HEK293 (cell line): ENCODE measurements around the gene PIK3IP1.

Experiments used
- CTCF ChIA-PET: fragments of 350-600 bp; formaldehyde crosslinking; extraction: SDS; loops from one replicate; lab custom pipeline; 2021; ENCODE audit warnings: antibody characterized with exemption; lab: Yijun Ruan, JAX
- POLR2A ChIA-PET: fragments of 300-600 bp; formaldehyde crosslinking; extraction: SDS; loops from one replicate; lab custom pipeline; 2020; ENCODE audit warnings: antibody characterized with exemption, inconsistent platforms; lab: Yijun Ruan, JAX
- H3K27ac ChIP-seq: fragments of 200-500 bp; sonication (Bioruptor generic); 2 replicates; pipeline ENCODE4 v1.5.1; 2014; ENCODE audit warnings: low read depth, low read length, control low read depth, inconsistent platforms; ENCODE audit errors: extremely low read depth
- H3K36me3 ChIP-seq, 2 experiments: fragments of 200-500 bp in 1 of 2; sonication (Bioruptor generic) in 1 of 2; 1 replicate in 1 of 2; 2 replicates in 1 of 2; pipeline ENCODE4 v1.5.1; 2014 to 2017; ENCODE audit warnings: inconsistent platforms in 2 of 2, low read length in 2 of 2; ENCODE audit not compliant: control insufficient read depth in 2 of 2, insufficient read depth in 1 of 2
- H3K4me1 ChIP-seq: fragments of 200-500 bp; sonication (Bioruptor generic); 2 replicates; pipeline ENCODE4 v1.5.1; 2014; ENCODE audit warnings: mild to moderate bottlenecking, low read length, inconsistent platforms; ENCODE audit not compliant: control insufficient read depth, insufficient read depth
- H3K4me3 ChIP-seq: 2 replicates; pipeline ENCODE4 v1.5.1; 2011; ENCODE audit warnings: low read depth, mild to moderate bottlenecking, control low read depth, low read length, moderate library complexity
- H3K9me3 ChIP-seq: fragments of 200-500 bp; sonication (Bioruptor generic); 2 replicates; pipeline ENCODE4 v1.5.1; 2014; ENCODE audit warnings: low read depth, low read length, inconsistent platforms; ENCODE audit not compliant: control insufficient read depth, insufficient read depth
- GFI1B ChIP-seq: fragments of 450-650 bp; formaldehyde crosslinking; IDR thresholded peaks from 2 replicates; pipeline ENCODE4 v1.5.1; 2016; ENCODE audit warnings: missing biosample characterization, missing genetic modification characterization
- KLF7 ChIP-seq: fragments of 450-650 bp; formaldehyde crosslinking; IDR thresholded peaks from 2 replicates; pipeline ENCODE4 v1.5.1; 2016; ENCODE audit warnings: missing biosample characterization, missing genetic modification characterization, borderline replicate concordance
- PRDM1 ChIP-seq: fragments of 450-650 bp; formaldehyde crosslinking; IDR thresholded peaks from 2 replicates; pipeline ENCODE4; 2016; ENCODE audit warnings: missing biosample characterization, missing genetic modification characterization
- SCRT1 ChIP-seq: fragments of 450-650 bp; formaldehyde crosslinking; IDR thresholded peaks from 2 replicates; pipeline ENCODE4 v1.5.1; 2016; ENCODE audit warnings: missing biosample characterization, missing genetic modification characterization, borderline replicate concordance
- SCRT2 ChIP-seq: fragments of 450-650 bp; formaldehyde crosslinking; IDR thresholded peaks from 2 replicates; pipeline ENCODE4 v1.5.1; 2016; ENCODE audit warnings: missing biosample characterization, missing genetic modification characterization
- SP7 ChIP-seq: fragments of 450-650 bp; formaldehyde crosslinking; IDR thresholded peaks from 2 replicates; pipeline ENCODE4 v1.5.1; 2016; ENCODE audit warnings: missing biosample characterization, missing genetic modification characterization
- ZBTB1 ChIP-seq: fragments of 450-650 bp; formaldehyde crosslinking; IDR thresholded peaks from 2 replicates; pipeline ENCODE4 v1.5.1; 2016; ENCODE audit warnings: missing biosample characterization, missing genetic modification characterization
- ZBTB17 ChIP-seq: fragments of 450-650 bp; formaldehyde crosslinking; IDR thresholded peaks from 2 replicates; pipeline ENCODE4 v1.5.1; 2016; ENCODE audit warnings: missing biosample characterization, missing genetic modification characterization
- ZBTB20 ChIP-seq: fragments of 450-650 bp; formaldehyde crosslinking; IDR thresholded peaks from 2 replicates; pipeline ENCODE4 v1.5.1; 2016; ENCODE audit warnings: missing biosample characterization, missing genetic modification characterization
- ZFP37 ChIP-seq: fragments of 450-650 bp; formaldehyde crosslinking; IDR thresholded peaks from 2 replicates; pipeline ENCODE4 v1.5.1; 2016; ENCODE audit warnings: missing biosample characterization, missing genetic modification characterization
- ZNF174 ChIP-seq: fragments of 450-650 bp; formaldehyde crosslinking; IDR thresholded peaks from 2 replicates; pipeline ENCODE4 v1.5.0; 2017; ENCODE audit warnings: missing biosample characterization, mild to moderate bottlenecking, missing genetic modification characterization
- ZNF391 ChIP-seq: fragments of 450-650 bp; formaldehyde crosslinking; IDR thresholded peaks from 2 replicates; pipeline ENCODE4 v1.5.1; 2016; ENCODE audit warnings: low read depth, missing biosample characterization, missing genetic modification characterization, borderline replicate concordance
- ZNF394 ChIP-seq: fragments of 450-650 bp; formaldehyde crosslinking; IDR thresholded peaks from 2 replicates; pipeline ENCODE4 v1.5.1; 2016; ENCODE audit warnings: missing biosample characterization, missing genetic modification characterization, mild to moderate bottlenecking, moderate library complexity, borderline replicate concordance
- ZNF426 ChIP-seq: fragments of 450-650 bp; formaldehyde crosslinking; IDR thresholded peaks from 2 replicates; pipeline ENCODE4 v1.5.1; 2017; ENCODE audit warnings: missing biosample characterization, missing genetic modification characterization, mild to moderate bottlenecking, inconsistent platforms, moderate library complexity
- ZNF473 ChIP-seq: fragments of 450-650 bp; formaldehyde crosslinking; IDR thresholded peaks from 2 replicates; pipeline ENCODE4 v1.5.1; 2017; ENCODE audit warnings: missing biosample characterization, missing genetic modification characterization
- ZNF521 ChIP-seq: fragments of 450-650 bp; formaldehyde crosslinking; IDR thresholded peaks from 2 replicates; pipeline ENCODE4 v1.5.1; 2017; ENCODE audit warnings: missing biosample characterization, mild to moderate bottlenecking, missing genetic modification characterization
- ZNF530 ChIP-seq: fragments of 450-650 bp; formaldehyde crosslinking; IDR thresholded peaks from 2 replicates; pipeline ENCODE4 v1.5.1; 2016; ENCODE audit warnings: low read depth, missing biosample characterization, missing genetic modification characterization
- ZNF561 ChIP-seq: fragments of 450-650 bp; IDR thresholded peaks from 2 replicates; pipeline ENCODE4 v1.5.1; 2018; ENCODE audit warnings: missing biosample characterization, missing genetic modification characterization, borderline replicate concordance
- ZNF571 ChIP-seq: fragments of 450-650 bp; formaldehyde crosslinking; IDR thresholded peaks from 2 replicates; pipeline ENCODE4 v1.5.0; 2017; ENCODE audit warnings: missing biosample characterization, missing genetic modification characterization
- ZNF585B ChIP-seq: fragments of 450-650 bp; formaldehyde crosslinking; IDR thresholded peaks from 2 replicates; pipeline ENCODE4 v1.5.1; 2016; ENCODE audit warnings: missing biosample characterization, missing genetic modification characterization
- ZNF791 ChIP-seq: fragments of 450-650 bp; formaldehyde crosslinking; IDR thresholded peaks from 2 replicates; pipeline ENCODE4 v1.5.1; 2016; ENCODE audit warnings: missing biosample characterization, missing genetic modification characterization
- ZSCAN16 ChIP-seq: fragments of 450-650 bp; formaldehyde crosslinking; IDR thresholded peaks from 2 replicates; pipeline ENCODE4 v1.5.1; 2016; ENCODE audit warnings: missing biosample characterization, missing genetic modification characterization
- ZSCAN23 ChIP-seq: fragments of 450-650 bp; formaldehyde crosslinking; IDR thresholded peaks from 2 replicates; pipeline ENCODE4 v1.5.1; 2016; ENCODE audit warnings: missing biosample characterization, missing genetic modification characterization
- ZXDB ChIP-seq: fragments of 450-650 bp; formaldehyde crosslinking; IDR thresholded peaks from 2 replicates; pipeline ENCODE4 v1.5.1; 2016; ENCODE audit warnings: missing biosample characterization, missing genetic modification characterization
- TF ChIP-seq, protein P1 (sequence below): fragments of 450-650 bp; formaldehyde crosslinking; IDR thresholded peaks from 2 replicates; pipeline ENCODE4 v1.5.1; 2016; ENCODE audit warnings: missing biosample characterization, missing genetic modification characterization
- TF ChIP-seq, protein P2 (sequence below): fragments of 450-650 bp; formaldehyde crosslinking; IDR thresholded peaks from 2 replicates; pipeline ENCODE4 v1.5.1; 2016; ENCODE audit warnings: missing biosample characterization, missing genetic modification characterization, low read depth
- TF ChIP-seq, protein P3 (sequence below): fragments of 450-650 bp; formaldehyde crosslinking; IDR thresholded peaks from 2 replicates; pipeline ENCODE4 v1.5.1; 2017; ENCODE audit warnings: missing biosample characterization, missing genetic modification characterization
- TF ChIP-seq, protein P4 (sequence below): fragments of 450-650 bp; formaldehyde crosslinking; IDR thresholded peaks from 2 replicates; pipeline ENCODE4 v1.5.1; 2016; ENCODE audit warnings: missing biosample characterization, missing genetic modification characterization

PIK3IP1 gene

GRCh38 chr22:31332010-31332409 lies 39.7 kb upstream of the PIK3IP1 start (continued):
- TF ChIP-seq, protein P1, sequence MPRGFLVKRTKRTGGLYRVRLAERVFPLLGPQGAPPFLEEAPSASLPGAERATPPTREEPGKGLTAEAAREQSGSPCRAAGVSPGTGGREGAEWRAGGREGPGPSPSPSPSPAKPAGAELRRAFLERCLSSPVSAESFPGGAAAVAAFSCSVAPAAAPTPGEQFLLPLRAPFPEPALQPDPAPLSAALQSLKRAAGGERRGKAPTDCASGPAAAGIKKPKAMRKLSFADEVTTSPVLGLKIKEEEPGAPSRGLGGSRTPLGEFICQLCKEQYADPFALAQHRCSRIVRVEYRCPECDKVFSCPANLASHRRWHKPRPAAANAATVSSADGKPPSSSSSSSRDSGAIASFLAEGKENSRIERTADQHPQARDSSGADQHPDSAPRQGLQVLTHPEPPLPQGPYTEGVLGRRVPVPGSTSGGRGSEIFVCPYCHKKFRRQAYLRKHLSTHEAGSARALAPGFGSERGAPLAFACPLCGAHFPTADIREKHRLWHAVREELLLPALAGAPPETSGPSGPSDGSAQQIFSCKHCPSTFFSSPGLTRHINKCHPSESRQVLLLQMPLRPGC (tag by site-specific recombination): no peak
- TF ChIP-seq ZNF585B (tag by site-specific recombination): no peak
- no peak for TF ChIP-seq ZNF394 (tag by site-specific recombination)
- TF ChIP-seq ZNF530 (tag by site-specific recombination): no peak
- no peak for TF ChIP-seq ZBTB1
- TF ChIP-seq, protein P2, sequence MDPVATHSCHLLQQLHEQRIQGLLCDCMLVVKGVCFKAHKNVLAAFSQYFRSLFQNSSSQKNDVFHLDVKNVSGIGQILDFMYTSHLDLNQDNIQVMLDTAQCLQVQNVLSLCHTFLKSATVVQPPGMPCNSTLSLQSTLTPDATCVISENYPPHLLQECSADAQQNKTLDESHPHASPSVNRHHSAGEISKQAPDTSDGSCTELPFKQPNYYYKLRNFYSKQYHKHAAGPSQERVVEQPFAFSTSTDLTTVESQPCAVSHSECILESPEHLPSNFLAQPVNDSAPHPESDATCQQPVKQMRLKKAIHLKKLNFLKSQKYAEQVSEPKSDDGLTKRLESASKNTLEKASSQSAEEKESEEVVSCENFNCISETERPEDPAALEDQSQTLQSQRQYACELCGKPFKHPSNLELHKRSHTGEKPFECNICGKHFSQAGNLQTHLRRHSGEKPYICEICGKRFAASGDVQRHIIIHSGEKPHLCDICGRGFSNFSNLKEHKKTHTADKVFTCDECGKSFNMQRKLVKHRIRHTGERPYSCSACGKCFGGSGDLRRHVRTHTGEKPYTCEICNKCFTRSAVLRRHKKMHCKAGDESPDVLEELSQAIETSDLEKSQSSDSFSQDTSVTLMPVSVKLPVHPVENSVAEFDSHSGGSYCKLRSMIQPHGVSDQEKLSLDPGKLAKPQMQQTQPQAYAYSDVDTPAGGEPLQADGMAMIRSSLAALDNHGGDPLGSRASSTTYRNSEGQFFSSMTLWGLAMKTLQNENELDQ (tag by site-specific recombination): no peak
- TF ChIP-seq ZNF174 (tag by site-specific recombination): no peak
- TF ChIP-seq, protein P3, sequence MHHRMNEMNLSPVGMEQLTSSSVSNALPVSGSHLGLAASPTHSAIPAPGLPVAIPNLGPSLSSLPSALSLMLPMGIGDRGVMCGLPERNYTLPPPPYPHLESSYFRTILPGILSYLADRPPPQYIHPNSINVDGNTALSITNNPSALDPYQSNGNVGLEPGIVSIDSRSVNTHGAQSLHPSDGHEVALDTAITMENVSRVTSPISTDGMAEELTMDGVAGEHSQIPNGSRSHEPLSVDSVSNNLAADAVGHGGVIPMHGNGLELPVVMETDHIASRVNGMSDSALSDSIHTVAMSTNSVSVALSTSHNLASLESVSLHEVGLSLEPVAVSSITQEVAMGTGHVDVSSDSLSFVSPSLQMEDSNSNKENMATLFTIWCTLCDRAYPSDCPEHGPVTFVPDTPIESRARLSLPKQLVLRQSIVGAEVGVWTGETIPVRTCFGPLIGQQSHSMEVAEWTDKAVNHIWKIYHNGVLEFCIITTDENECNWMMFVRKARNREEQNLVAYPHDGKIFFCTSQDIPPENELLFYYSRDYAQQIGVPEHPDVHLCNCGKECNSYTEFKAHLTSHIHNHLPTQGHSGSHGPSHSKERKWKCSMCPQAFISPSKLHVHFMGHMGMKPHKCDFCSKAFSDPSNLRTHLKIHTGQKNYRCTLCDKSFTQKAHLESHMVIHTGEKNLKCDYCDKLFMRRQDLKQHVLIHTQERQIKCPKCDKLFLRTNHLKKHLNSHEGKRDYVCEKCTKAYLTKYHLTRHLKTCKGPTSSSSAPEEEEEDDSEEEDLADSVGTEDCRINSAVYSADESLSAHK: no peak
- TF ChIP-seq GFI1B: no peak
- TF ChIP-seq SCRT1 (tag by site-specific recombination): no peak
- no peak for TF ChIP-seq ZXDB (tag by site-specific recombination)

DNA sequence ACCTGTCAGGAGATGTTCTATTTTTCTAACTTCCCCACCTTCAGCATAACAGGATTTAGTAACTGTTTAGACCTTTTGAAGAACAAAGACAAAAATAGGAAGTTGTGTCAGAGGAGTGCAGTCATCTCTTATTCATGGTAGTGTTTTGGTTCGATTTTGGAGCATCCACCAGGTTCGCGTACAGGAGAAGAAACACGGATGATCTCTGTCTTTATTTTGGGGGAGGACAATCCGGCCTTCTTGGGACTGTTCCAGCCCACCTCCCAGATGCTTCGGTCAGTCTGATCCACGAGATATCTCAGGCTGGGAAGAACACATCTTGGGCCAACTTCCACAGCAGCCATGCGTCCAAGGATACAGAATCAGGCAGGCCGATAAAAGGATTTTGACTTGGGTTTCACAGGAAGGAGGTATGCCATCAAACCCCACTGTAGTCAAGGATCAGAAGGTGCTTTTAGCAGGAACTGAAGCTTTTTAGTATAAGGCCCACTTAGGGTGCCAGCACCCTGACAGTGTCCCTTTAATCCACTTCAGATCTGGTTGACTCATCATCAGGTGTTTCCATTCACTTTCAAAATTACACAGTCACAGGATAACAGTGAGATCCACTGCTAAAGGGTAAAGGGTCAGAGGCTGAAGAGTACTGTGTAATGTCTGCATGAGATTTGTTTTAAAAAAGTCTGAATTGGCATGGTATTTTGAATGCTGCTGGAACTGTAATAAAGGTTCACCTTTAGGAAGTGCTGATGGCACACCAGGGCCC lies 37.3 kb upstream of the PIK3IP1 start:
- H3K27ac ChIP-seq: no peak overlapping the region; the same call in 1 of the 2 replicates
- peaks cover 51 to 93% of the 10 kb centered on the region in 2 experiments for H3K36me3 ChIP-seq
- H3K4me1 ChIP-seq: no peaks in the 10 kb centered on the region
- ChIA-PET CTCF (interaction anchor here (0.9 kb wide), 1 partner anchor 16 kb away, joined by 4 read pairs; no protein-coding TSS in a partner anchor), POLR2A (no interaction called here)
- no peaks in the 10 kb centered on the region for H3K9me3 ChIP-seq
- no peak overlapping the region for H3K4me3 ChIP-seq
- TF ChIP-seq SCRT2 (tag by site-specific recombination) (no peak), ZFP37 (tag by site-specific recombination) (no peak), ZSCAN16 (tag by site-specific recombination) (no peak), ZNF391 (tag by site-specific recombination) (no peak), ZNF473 (tag by site-specific recombination) (no peak), ZNF561 (tag by site-specific recombination) (no peak), ZNF426 (no peak), ZNF521 (tag by site-specific recombination) (no peak), KLF7 (no peak), ZBTB20 (no peak), ZBTB17 (tag by site-specific recombination) (no peak), SP7 (tag by site-specific recombination) (no peak), PRDM1 (tag by site-specific recombination) (no peak), ZXDB (tag by site-specific recombination) (no peak), ZSCAN23 (no peak), ZNF571 (tag by site-specific recombination) (no peak), ZNF791 (tag by site-specific recombination) (no peak)
- TF ChIP-seq, protein P4, sequence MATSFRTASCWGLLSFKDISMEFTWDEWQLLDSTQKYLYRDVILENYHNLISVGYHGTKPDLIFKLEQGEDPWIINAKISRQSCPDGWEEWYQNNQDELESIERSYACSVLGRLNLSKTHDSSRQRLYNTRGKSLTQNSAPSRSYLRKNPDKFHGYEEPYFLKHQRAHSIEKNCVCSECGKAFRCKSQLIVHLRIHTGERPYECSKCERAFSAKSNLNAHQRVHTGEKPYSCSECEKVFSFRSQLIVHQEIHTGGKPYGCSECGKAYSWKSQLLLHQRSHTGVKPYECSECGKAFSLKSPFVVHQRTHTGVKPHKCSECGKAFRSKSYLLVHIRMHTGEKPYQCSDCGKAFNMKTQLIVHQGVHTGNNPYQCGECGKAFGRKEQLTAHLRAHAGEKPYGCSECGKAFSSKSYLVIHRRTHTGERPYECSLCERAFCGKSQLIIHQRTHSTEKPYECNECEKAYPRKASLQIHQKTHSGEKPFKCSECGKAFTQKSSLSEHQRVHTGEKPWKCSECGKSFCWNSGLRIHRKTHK (tag by site-specific recombination): no peak
